Effector memory CD8-positive, alpha-beta T cell (primary cell): ENCODE data around the gene LTBP1.

ENCODE experiments used
- ATAC-seq: fragments of 150-1000 bp; cut with Tn5 transposase; replicated peaks from 2 replicates; pipeline ENCODE4 v1.10.0; 2021; ENCODE audit warnings: mild to moderate bottlenecking, moderate library complexity
- DNase-seq, 3 experiments: peaks; one replicate each; pipeline ENCODE4 v3.0.0; 2021
- H3K27ac Mint-ChIP-seq, 2 donors: one replicate each; pipeline ENCODE4 v1.8.0; 2022; ENCODE audit warnings: mild to moderate bottlenecking in 2 of 2, mixed read lengths in 2 of 2, moderate library complexity in 2 of 2
- H3K27me3 Mint-ChIP-seq, 2 donors: one replicate each; pipeline ENCODE4 v1.8.0; 2022; ENCODE audit warnings: mixed read lengths in 2 of 2
- H3K36me3 Mint-ChIP-seq: one replicate; pipeline ENCODE4 v1.8.0; 2022; ENCODE audit warnings: mild to moderate bottlenecking, moderate library complexity, mixed read lengths; ENCODE audit not compliant: insufficient read depth
- H3K4me1 Mint-ChIP-seq, 2 donors: one replicate each; pipeline ENCODE4 v1.8.0; 2022; ENCODE audit warnings: low read depth in 2 of 2, mixed read lengths in 2 of 2
- H3K4me3 Mint-ChIP-seq, 2 donors: one replicate each; pipeline ENCODE4 v1.8.0; 2022; ENCODE audit warnings: mild to moderate bottlenecking in 2 of 2, mixed read lengths in 2 of 2, moderate library complexity in 2 of 2
- H3K9me3 Mint-ChIP-seq, 2 donors: one replicate each; pipeline ENCODE4 v1.8.0; 2022; ENCODE audit warnings: mixed read lengths in 2 of 2

LTBP1 gene

DNA sequence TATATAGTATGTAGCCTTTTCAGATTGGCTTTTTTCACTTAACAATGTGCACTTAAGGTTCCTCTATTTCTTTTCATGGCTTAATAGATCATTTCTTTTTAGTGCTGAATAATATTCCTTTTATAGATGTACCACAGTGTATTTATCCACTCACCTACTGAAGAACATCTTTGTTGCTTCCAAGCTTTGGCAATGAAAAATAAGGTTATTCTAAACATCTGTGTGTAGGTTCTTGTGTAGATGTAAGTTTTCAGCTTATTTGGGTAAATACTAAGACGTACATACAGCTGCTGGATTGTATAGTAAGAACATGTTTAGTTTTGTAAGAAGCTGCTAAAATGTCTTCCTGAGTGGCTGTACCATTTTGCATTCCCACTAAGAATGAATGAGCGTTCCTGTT is 461.4 kb downstream of the LTBP1 start:
- ATAC-seq = no peak
- peaks cover 4% of the 10 kb centered on the region for H3K36me3 Mint-ChIP-seq
- peaks cover 0 to 7% of the 10 kb centered on the region in 2 donors for H3K9me3 Mint-ChIP-seq
- no peaks in the 10 kb centered on the region for H3K4me1 Mint-ChIP-seq
- H3K27me3 Mint-ChIP-seq = peaks cover 10 to 11% of the 10 kb centered on the region in 2 donors
- no peak overlapping the region for H3K27ac Mint-ChIP-seq
- DNase-seq = no peak
- no peak overlapping the region for H3K4me3 Mint-ChIP-seq

GRCh38 chr2:33409417-33409955 is 462.7 kb downstream of the LTBP1 start:
- Mint-ChIP-seq H3K36me3 (peaks cover 8% of the 10 kb centered on the region), H3K4me3 (no peak overlapping the region), H3K4me1 (no peaks in the 10 kb centered on the region), H3K9me3 (peaks cover 0 to 7% of the 10 kb centered on the region in 2 donors), H3K27me3 (peaks cover 4 to 13% of the 10 kb centered on the region in 2 donors), H3K27ac (no peak overlapping the region)
- no peak for DNase-seq
- ATAC-seq = no peak

- H3K36me3 Mint-ChIP-seq = peaks cover 8% of the 10 kb centered on the region
- ATAC-seq (no peak), DNase-seq (no peak)
- H3K9me3 Mint-ChIP-seq = peaks cover 0 to 7% of the 10 kb centered on the region in 2 donors
- H3K27ac Mint-ChIP-seq = no peak overlapping the region
- peaks cover 9 to 20% of the 10 kb centered on the region in 2 donors for H3K27me3 Mint-ChIP-seq
- no peak overlapping the region for H3K4me3 Mint-ChIP-seq
- no peaks in the 10 kb centered on the region for H3K4me1 Mint-ChIP-seq
Measured at GRCh38 chr2:33411765-33412164, 465.0 kb downstream of the LTBP1 start.

DNA sequence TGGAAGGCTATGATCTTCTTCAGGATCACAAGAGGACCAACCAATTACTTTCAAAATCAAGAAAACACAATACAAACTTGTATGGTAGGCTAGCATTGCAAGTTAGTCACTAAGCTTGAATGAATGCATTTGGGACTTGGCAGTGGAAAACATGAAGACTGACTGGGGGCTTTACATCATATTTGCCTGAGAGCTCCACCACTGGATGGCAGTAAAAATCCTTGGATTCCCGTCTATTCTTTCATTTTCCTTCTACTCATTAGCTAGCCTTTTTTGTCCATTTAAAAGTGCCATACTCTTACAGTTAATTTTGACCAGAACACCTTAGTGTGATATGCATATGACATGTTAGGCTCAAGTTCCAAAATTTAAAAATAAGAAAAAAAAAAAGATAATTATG is 466.2 kb downstream of the LTBP1 start:
- DNase-seq (no peak), ATAC-seq (no peak)
- Mint-ChIP-seq H3K27ac (no peak overlapping the region), H3K4me3 (no peak overlapping the region), H3K27me3 (peaks cover 13 to 22% of the 10 kb centered on the region in 2 donors), H3K9me3 (peaks cover 0 to 7% of the 10 kb centered on the region in 2 donors), H3K4me1 (no peaks in the 10 kb centered on the region), H3K36me3 (peaks cover 8% of the 10 kb centered on the region)

- Mint-ChIP-seq H3K27ac (no peak overlapping the region), H3K27me3 (peaks cover 26% of the 10 kb centered on the region in 2 donors), H3K9me3 (no peaks in the 10 kb centered on the region), H3K4me1 (no peaks in the 10 kb centered on the region), H3K4me3 (no peak overlapping the region), H3K36me3 (no peaks in the 10 kb centered on the region)
- DNase-seq (no peak), ATAC-seq (no peak)
Measured at GRCh38 chr2:33419581-33420200, 472.9 kb downstream of the LTBP1 start.

DNA sequence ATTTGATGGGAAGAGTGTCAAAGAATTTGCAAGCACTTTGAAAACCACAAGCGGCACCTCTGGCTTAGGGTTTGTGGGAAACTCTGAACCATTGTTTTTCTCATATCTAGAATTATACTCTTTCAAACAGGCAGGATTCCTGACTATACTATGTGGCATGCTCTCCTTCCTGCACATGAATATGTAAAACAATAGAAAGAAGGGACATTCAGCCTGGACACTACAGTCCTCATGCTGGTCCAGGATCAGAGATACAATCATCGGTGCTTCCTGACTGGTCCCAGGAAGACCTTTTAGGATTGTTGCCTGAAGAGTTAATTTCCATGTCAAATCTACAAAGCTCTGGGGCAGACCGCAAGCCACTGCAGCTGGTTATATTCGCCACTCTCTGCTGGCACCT is 474.0 kb downstream of the LTBP1 start:
- Mint-ChIP-seq H3K36me3 (no peaks in the 10 kb centered on the region), H3K27ac (no peak overlapping the region), H3K4me1 (no peaks in the 10 kb centered on the region), H3K27me3 (peaks cover 22 to 24% of the 10 kb centered on the region in 2 donors), H3K9me3 (no peaks in the 10 kb centered on the region), H3K4me3 (no peak overlapping the region)
- ATAC-seq (no peak), DNase-seq (no peak)

DNA sequence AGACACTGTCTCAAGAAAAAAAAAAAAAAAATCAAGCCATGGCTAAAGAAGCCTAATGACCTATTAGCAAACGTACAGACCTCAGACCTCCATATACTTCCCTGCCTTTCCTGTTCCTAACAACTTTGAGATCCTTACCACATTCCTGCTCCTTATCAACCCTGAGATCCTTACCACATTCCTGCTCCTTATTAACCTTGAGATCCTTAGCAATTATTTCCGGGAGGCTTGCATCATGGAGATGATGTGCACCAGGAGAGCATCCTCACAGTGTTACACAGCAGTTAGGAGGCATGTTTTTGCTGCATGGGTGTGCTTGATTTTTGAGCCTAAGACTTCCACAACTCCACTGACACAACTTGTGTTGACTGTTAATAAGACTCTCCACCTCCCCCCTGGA is 475.1 kb downstream of the LTBP1 start:
- Mint-ChIP-seq H3K9me3 (no peaks in the 10 kb centered on the region), H3K27ac (no peak overlapping the region), H3K36me3 (no peaks in the 10 kb centered on the region), H3K4me3 (no peak overlapping the region), H3K27me3 (peaks cover 18 to 22% of the 10 kb centered on the region in 2 donors), H3K4me1 (no peaks in the 10 kb centered on the region)
- DNase-seq (no peak), ATAC-seq (no peak)

DNA sequence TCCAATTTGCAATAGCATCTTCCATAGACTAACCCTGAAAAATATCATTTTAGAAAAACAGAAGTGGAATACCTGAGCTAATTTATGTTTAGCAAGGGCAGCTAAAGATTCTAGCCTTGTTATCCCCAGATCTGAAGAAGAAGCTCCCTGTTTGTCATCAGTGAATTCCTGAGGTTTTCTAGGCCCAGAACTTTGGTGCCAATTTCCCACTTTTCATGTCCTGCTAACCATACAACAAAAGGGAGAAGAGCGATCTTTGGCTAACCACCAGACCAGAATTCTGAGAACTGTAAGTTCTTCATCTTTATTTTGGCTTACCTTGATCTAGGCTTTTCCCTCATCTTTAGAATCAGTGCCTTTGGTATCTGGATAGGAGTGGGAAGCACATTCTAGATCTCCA is 478.4 kb downstream of the LTBP1 start:
- peaks cover 12 to 15% of the 10 kb centered on the region in 2 donors for H3K27me3 Mint-ChIP-seq
- no peaks in the 10 kb centered on the region for H3K9me3 Mint-ChIP-seq
- no peaks in the 10 kb centered on the region for H3K36me3 Mint-ChIP-seq
- ATAC-seq = no peak
- no peak overlapping the region for H3K27ac Mint-ChIP-seq
- H3K4me3 Mint-ChIP-seq = no peak overlapping the region
- H3K4me1 Mint-ChIP-seq = no peaks in the 10 kb centered on the region
- DNase-seq = no peak

DNA sequence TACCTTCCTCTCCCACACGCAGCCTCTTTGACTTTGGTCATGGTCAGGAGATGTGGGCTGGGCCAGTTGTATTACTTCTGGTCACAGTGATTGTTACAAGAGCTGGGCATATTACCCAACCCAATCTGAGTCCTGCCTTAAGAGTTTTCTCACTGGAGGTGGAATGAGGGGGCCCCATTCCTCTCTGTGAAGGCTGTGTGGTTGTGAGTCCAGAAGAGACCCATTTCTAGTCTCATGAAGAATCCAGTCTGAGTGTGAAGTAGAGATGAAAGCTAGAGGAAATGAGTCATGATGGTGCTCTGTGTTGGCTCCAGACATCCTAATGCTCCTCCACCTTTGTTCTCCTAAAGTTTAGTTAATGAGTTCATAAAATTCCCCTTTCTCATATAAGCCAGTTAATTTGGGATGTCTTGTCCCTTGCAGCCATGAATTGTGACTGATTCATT is 478.9 kb downstream of the LTBP1 start:
- no peaks in the 10 kb centered on the region for H3K4me1 Mint-ChIP-seq
- H3K9me3 Mint-ChIP-seq = no peaks in the 10 kb centered on the region
- DNase-seq = no peak
- peaks cover 8 to 11% of the 10 kb centered on the region in 2 donors for H3K27me3 Mint-ChIP-seq
- no peak for ATAC-seq
- H3K27ac Mint-ChIP-seq = no peak overlapping the region
- no peak overlapping the region for H3K4me3 Mint-ChIP-seq
- no peaks in the 10 kb centered on the region for H3K36me3 Mint-ChIP-seq

- Mint-ChIP-seq H3K27ac (no peak overlapping the region), H3K4me1 (no peaks in the 10 kb centered on the region), H3K36me3 (no peaks in the 10 kb centered on the region), H3K27me3 (peaks cover 11% of the 10 kb centered on the region in 2 donors), H3K9me3 (no peaks in the 10 kb centered on the region), H3K4me3 (no peak overlapping the region)
- no peak for DNase-seq
- ATAC-seq = no peak
Measured at GRCh38 chr2:33426666-33427231, 480.0 kb downstream of the LTBP1 start.

- Mint-ChIP-seq H3K27me3 (peaks cover 21 to 25% of the 10 kb centered on the region in 2 donors), H3K27ac (no peak overlapping the region), H3K9me3 (no peaks in the 10 kb centered on the region), H3K36me3 (no peaks in the 10 kb centered on the region), H3K4me3 (no peak overlapping the region), H3K4me1 (no peaks in the 10 kb centered on the region)
- DNase-seq (no peak), ATAC-seq (no peak)
Measured at GRCh38 chr2:33430077-33430476, 483.3 kb downstream of the LTBP1 start.

DNA sequence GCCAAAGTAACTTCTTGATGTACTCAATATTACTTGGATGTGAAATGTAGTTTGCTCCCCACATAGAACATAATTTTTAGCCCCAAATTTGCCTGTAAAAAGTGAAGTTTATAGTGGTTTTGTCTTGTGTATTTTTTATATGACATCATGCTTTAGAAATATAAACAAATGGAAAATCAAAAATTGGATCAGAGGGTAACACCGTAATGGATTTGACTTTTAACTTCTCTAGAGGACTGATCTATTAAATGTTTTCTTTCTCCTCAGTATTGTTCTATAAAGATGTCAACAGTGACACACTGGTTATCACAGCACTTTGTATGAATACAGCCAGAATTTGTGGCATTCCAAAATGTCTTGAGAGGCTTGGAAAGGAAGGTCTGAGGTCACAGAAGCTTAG is 484.1 kb downstream of the LTBP1 start:
- H3K27me3 Mint-ChIP-seq = peaks cover 21 to 29% of the 10 kb centered on the region in 2 donors
- H3K27ac Mint-ChIP-seq = no peak overlapping the region
- DNase-seq (no peak), ATAC-seq (no peak)
- no peaks in the 10 kb centered on the region for H3K9me3 Mint-ChIP-seq
- no peaks in the 10 kb centered on the region for H3K4me1 Mint-ChIP-seq
- H3K4me3 Mint-ChIP-seq = no peak overlapping the region
- no peaks in the 10 kb centered on the region for H3K36me3 Mint-ChIP-seq

GRCh38 chr2:33432871-33433270 is 486.1 kb downstream of the LTBP1 start:
- Mint-ChIP-seq H3K27me3 (peaks cover 21 to 40% of the 10 kb centered on the region in 2 donors), H3K27ac (no peak overlapping the region), H3K9me3 (no peaks in the 10 kb centered on the region), H3K4me1 (no peaks in the 10 kb centered on the region), H3K4me3 (no peak overlapping the region), H3K36me3 (no peaks in the 10 kb centered on the region)
- no peak for DNase-seq
- ATAC-seq = no peak
